Measurements from ENCODE around the gene HES6. TPM values are rescaled to one million over a fixed set of nuclear protein-coding genes. Genes with fewer than 3 reads are reported as not detected.
A peak's percentile ranks its signal among the peaks of the same experiment; 100 is the strongest.

The HES6 gene
- total RNA-seq, 1 experiment from 2014 or later = 30.4 TPM

DNA sequence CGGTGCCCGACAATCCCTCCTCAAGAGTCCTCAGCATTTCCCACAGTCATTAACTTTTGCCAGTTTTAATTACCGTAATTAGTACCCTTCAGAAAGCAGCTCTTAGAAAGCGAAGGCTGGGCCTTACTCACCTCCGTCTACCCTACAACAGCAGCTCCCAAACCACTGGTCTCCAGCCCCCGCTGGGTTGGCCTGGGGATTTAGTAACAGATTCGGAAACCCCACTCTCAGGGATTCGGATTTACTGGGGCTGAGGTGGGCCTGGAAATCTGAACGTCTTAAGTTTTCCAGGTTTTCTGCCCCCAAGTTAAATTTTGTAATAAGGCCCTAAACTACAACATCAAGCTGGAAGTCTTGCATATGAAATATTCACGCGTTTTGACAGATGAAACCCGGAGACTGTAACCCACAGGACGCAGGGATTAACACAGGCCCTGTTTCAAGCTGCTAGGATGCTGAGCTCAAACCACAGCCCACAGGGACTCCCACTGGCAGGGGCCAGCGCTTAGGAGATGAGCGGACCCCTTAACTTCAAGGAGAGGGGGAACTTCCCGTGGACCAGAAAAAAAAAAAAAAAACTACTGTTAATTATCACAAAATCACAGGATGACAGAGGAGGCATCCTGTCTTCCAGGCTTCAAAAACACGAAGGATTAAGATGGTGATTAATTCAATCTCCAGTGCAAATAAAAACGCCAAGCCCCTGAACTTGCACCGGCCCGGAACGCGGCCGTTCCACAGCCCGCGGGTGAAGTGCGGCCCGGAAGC is 37.3 kb downstream of the HES6 start:
- peak; percentile 19 for DNase-seq
- H3K4me3 ChIP-seq = peak overlapping the region; percentile 61
- no peaks in the 10 kb centered on the region for H3K27me3 ChIP-seq
- peaks cover 13% of the 10 kb centered on the region for H3K36me3 ChIP-seq
- H3K9me3 ChIP-seq = no peaks in the 10 kb centered on the region

DNA sequence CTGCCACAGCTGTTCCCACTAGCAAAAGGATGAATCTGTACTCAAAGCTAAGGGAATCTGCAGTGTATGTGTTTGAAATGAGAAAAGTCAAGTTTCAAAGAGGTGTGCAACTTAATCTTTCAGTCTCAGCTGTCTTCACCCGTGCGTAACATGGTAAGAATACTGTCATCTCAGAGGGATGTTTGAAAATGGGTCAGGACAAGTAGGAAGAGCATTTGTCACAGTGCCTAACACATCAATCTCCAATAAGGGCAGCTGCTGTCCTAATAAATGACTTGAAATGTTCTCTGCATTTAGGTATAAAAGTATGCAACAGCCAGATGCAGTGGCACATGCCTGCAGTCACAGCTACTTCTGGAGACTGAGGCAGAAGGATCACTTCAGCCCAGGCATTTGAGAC is 49.4 kb downstream of the HES6 start:
- no peak for DNase-seq
- Histone ChIP-seq H3K9me3 (no peaks in the 10 kb centered on the region), H3K27me3 (no peaks in the 10 kb centered on the region), H3K36me3 (peaks cover 84% of the 10 kb centered on the region), H3K4me3 (no peak overlapping the region)

Other genes with a start within 250 kb of the HES6 start
- gene SCLY, start 179.0 kb downstream of the HES6 start, total RNA-seq (2014; rRNA removed; shearing (Covaris generic); ENCODE audit: low replicate concordance) = 19.0 and 94.7 TPM in 2 replicates
- 0.03 TPM in 1 of 2 replicates, not detected in the other for gene ESPNL, start 139.7 kb downstream of the HES6 start, total RNA-seq (2014; rRNA removed; shearing (Covaris generic); ENCODE audit: low replicate concordance)
- gene KLHL30, start 101.4 kb downstream of the HES6 start, total RNA-seq (2014; rRNA removed; shearing (Covaris generic); ENCODE audit: low replicate concordance) = not detected in 2 replicates
- 11.1 and 24.6 TPM in 2 replicates for gene ERFE, start 81.1 kb downstream of the HES6 start, total RNA-seq (2014; rRNA removed; shearing (Covaris generic); ENCODE audit: low replicate concordance)
- 59.6 and 69.4 TPM in 2 replicates for gene ILKAP, start 36.3 kb downstream of the HES6 start, total RNA-seq (2014; rRNA removed; shearing (Covaris generic); ENCODE audit: low replicate concordance)
- 0.54 and 0.72 TPM in 2 replicates for gene PER2, start 48.6 kb upstream of the HES6 start, total RNA-seq (2014; rRNA removed; shearing (Covaris generic); ENCODE audit: low replicate concordance)
- gene TRAF3IP1, start 80.5 kb upstream of the HES6 start, total RNA-seq (2014; rRNA removed; shearing (Covaris generic); ENCODE audit: low replicate concordance) = 3.3 and 3.8 TPM in 2 replicates
- 16.0 and 36.1 TPM in 2 replicates for gene ASB1, start 186.9 kb upstream of the HES6 start, total RNA-seq (2014; rRNA removed; shearing (Covaris generic); ENCODE audit: low replicate concordance)